KMS-11 (cell line): ENCODE data around the gene MPZ.

Experiments
- H2AFZ ChIP-seq: fragments of 200-600 bp; sonication (generic); 2 replicates; pipeline ENCODE4 v1.6.1; 2016; ENCODE audit warnings: antibody characterized with exemption, mixed run types, low read depth
- H3K27ac ChIP-seq: fragments of 200-600 bp; sonication (generic); 2 replicates; pipeline ENCODE4 v1.6.1; 2016; ENCODE audit warnings: mild to moderate bottlenecking, mixed run types
- H3K27me3 ChIP-seq: fragments of 200-600 bp; sonication (generic); 2 replicates; pipeline ENCODE4 v1.6.1; 2017; ENCODE audit warnings: mild to moderate bottlenecking, low read depth, mixed run types, moderate library complexity; ENCODE audit not compliant: insufficient read depth
- H3K36me3 ChIP-seq: fragments of 200-600 bp; sonication (generic); 2 replicates; pipeline ENCODE4 v1.6.1; 2017; ENCODE audit warnings: mild to moderate bottlenecking, mixed run types; ENCODE audit not compliant: insufficient read depth
- H3K4me1 ChIP-seq: fragments of 200-600 bp; sonication (generic); 2 replicates; pipeline ENCODE4 v1.6.1; 2016; ENCODE audit warnings: mild to moderate bottlenecking, low read depth, mixed run types; ENCODE audit not compliant: poor library complexity, severe bottlenecking
- H3K4me2 ChIP-seq: fragments of 200-600 bp; sonication (generic); 2 replicates; pipeline ENCODE4 v1.7.0; 2016; ENCODE audit warnings: mild to moderate bottlenecking, mixed run types
- H3K4me3 ChIP-seq: fragments of 200-600 bp; sonication (generic); IDR thresholded peaks from 2 replicates; pipeline ENCODE4 v1.6.1; 2017; ENCODE audit warnings: low read depth, low read length, mixed read lengths; ENCODE audit not compliant: insufficient read depth
- H3K79me2 ChIP-seq: fragments of 200-600 bp; sonication (generic); 2 replicates; pipeline ENCODE4 v1.6.1; 2016; ENCODE audit warnings: low read depth, mixed run types; ENCODE audit not compliant: insufficient read depth
- H3K9ac ChIP-seq: fragments of 200-600 bp; sonication (generic); 2 replicates; pipeline ENCODE4 v1.6.1; 2016; ENCODE audit warnings: mild to moderate bottlenecking, mixed run types
- H4K20me1 ChIP-seq: fragments of 200-600 bp; sonication (generic); 2 replicates; pipeline ENCODE4 v1.6.1; 2016; ENCODE audit warnings: mild to moderate bottlenecking, mixed run types; ENCODE audit not compliant: insufficient read depth
- CTCF ChIP-seq: fragments of 200-600 bp; sonication (generic); conservative IDR thresholded peaks from 2 replicates; pipeline ENCODE4 v1.6.1; 2017; ENCODE audit warnings: low read depth, mild to moderate bottlenecking, antibody characterized with exemption, low read length, moderate library complexity, mixed read lengths

Gene MPZ

GRCh38 chr1:161305867-161306519 lies 3.8 kb downstream of the MPZ start:
- H4K20me1 ChIP-seq = no peaks in the 10 kb centered on the region
- H3K36me3 ChIP-seq = no peaks in the 10 kb centered on the region
- no peaks in the 10 kb centered on the region for H3K27me3 ChIP-seq
- H3K79me2 ChIP-seq = no peaks in the 10 kb centered on the region
- no peak overlapping the region; the same call in 1 of the 2 replicates for H2AFZ ChIP-seq
- H3K9ac ChIP-seq = no peak overlapping the region
- peaks cover 7% of the 10 kb centered on the region for H3K4me1 ChIP-seq
- TF ChIP-seq CTCF = no peak
- no peak overlapping the region for H3K4me3 ChIP-seq
- no peak overlapping the region for H3K4me2 ChIP-seq
- no peak overlapping the region for H3K27ac ChIP-seq

DNA sequence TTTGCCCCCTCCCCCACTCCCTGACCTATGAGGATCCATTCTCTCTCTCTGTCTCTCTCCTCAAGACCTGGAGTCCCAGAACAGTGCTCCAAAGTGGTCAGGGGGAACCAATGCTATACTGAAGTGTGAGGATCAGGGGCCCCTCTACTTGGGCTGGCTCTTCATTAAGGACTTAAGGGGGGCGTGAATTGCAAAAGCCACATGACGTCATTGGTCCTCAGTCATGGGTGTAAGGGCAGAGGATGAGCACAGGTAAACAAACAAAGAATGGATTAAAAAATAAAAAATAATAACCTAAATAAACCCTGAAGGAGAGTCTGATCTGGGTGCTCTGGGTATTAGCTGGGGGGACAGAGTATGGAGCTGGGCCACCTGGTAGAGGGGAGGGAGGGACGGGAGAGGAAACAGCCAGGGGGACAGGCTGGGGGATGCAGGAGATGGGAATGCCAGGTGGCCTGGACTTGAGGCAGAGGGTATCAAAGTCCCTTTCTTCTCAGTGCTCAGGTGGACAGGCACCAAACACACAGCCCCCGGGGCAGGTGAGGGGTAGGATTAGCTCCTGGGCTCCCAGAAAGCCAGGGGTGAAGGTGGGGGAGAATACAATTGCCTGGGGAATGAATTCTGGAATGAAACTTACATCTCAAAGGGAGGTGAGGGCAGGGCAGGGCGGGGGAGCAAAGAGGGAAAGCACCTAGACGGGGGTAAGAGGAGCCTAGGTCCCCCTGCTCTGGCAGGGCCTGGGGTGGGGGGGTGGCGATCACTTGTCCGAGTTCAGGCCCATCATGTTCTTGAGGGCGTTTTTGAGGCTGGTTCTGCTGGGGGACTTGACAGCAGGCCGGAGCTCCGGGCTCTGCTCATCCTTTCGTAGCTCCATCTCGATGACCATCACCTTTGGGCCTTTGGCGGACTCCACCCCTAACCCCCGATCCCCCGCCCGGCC lies 4.6 kb downstream of the MPZ start:
- no peak overlapping the region for H3K4me2 ChIP-seq
- no peak for TF ChIP-seq CTCF
- no peak overlapping the region for H3K9ac ChIP-seq
- H4K20me1 ChIP-seq = no peaks in the 10 kb centered on the region
- H3K4me1 ChIP-seq = peaks cover 7% of the 10 kb centered on the region
- H3K79me2 ChIP-seq = no peaks in the 10 kb centered on the region
- no peak overlapping the region for H3K4me3 ChIP-seq
- H3K36me3 ChIP-seq = no peaks in the 10 kb centered on the region
- no peak overlapping the region for H3K27ac ChIP-seq
- H2AFZ ChIP-seq = no peak overlapping the region
- no peaks in the 10 kb centered on the region for H3K27me3 ChIP-seq

GRCh38 chr1:161300478-161300877 lies 9.3 kb downstream of the MPZ start:
- no peak overlapping the region for H3K4me3 ChIP-seq
- no peak overlapping the region for H3K4me2 ChIP-seq
- TF ChIP-seq CTCF = no peak
- H3K27me3 ChIP-seq = no peaks in the 10 kb centered on the region
- no peak overlapping the region for H3K27ac ChIP-seq
- no peak overlapping the region for H3K9ac ChIP-seq
- H4K20me1 ChIP-seq = no peaks in the 10 kb centered on the region
- no peak overlapping the region for H2AFZ ChIP-seq
- H3K36me3 ChIP-seq = no peaks in the 10 kb centered on the region
- no peaks in the 10 kb centered on the region for H3K79me2 ChIP-seq
- H3K4me1 ChIP-seq = no peaks in the 10 kb centered on the region

- Histone ChIP-seq H2AFZ (no peak overlapping the region), H3K4me2 (no peak overlapping the region), H3K9ac (no peak overlapping the region), H3K4me1 (no peaks in the 10 kb centered on the region), H3K36me3 (no peaks in the 10 kb centered on the region), H3K4me3 (no peak overlapping the region), H3K27me3 (no peaks in the 10 kb centered on the region), H3K27ac (no peak overlapping the region), H4K20me1 (no peaks in the 10 kb centered on the region), H3K79me2 (no peaks in the 10 kb centered on the region)
- no peak for TF ChIP-seq CTCF
Observed at GRCh38 chr1:161299347-161299746, 10.4 kb downstream of the MPZ start.
